KOPT-K1 (cell line): ENCODE measurements around the gene CCDC24.
A peak's percentile ranks its signal among the peaks of the same experiment; 100 is the strongest.

Experiments
- H3K27ac ChIP-seq: fragments of 200-600 bp; sonication (generic); 2 replicates; pipeline ENCODE4 v1.5.1; 2016; ENCODE audit warnings: antibody characterized with exemption, mild to moderate bottlenecking, low read depth, low read length; ENCODE audit not compliant: poor library complexity, severe bottlenecking
- H3K36me3 ChIP-seq: fragments of 200-600 bp; sonication (generic); 2 replicates; pipeline ENCODE4 v1.5.1; 2017; ENCODE audit warnings: antibody characterized with exemption, mild to moderate bottlenecking, low read length, moderate library complexity; ENCODE audit not compliant: insufficient read depth
- H3K9me3 ChIP-seq: fragments of 200-600 bp; sonication (generic); 2 replicates; pipeline ENCODE4 v1.5.1; 2017; ENCODE audit warnings: antibody characterized with exemption, low read length, mild to moderate bottlenecking; ENCODE audit not compliant: insufficient read depth, poor library complexity, severe bottlenecking

CCDC24 gene

GRCh38 chr1:44030605-44031251, 39.3 kb downstream of the CCDC24 start:
- H3K27ac ChIP-seq, result peak overlapping the region; percentile 48
- no peaks in the 10 kb centered on the region for H3K9me3 ChIP-seq
- no peaks in the 10 kb centered on the region for H3K36me3 ChIP-seq

GRCh38 chr1:44031252-44032169, 40.1 kb downstream of the CCDC24 start, which contains the start of gene SLC6A9:
SLC6A9 (minus strand) TSS chr1:44031462; CDS start chr1:44024277, 7,185 bp downstream.
- H3K9me3 ChIP-seq, result no peaks in the 10 kb centered on the region
- H3K36me3 ChIP-seq, result no peaks in the 10 kb centered on the region
- peak within 1 kb of the TSS; percentile 48 for H3K27ac ChIP-seq

- Histone ChIP-seq H3K36me3 (no peaks in the 10 kb centered on the region), H3K27ac (no peak overlapping the region), H3K9me3 (no peaks in the 10 kb centered on the region)
Observed at GRCh38 chr1:44032170-44032790, 40.9 kb downstream of the CCDC24 start.

GRCh38 chr1:44033041-44033575, 41.7 kb downstream of the CCDC24 start:
- Histone ChIP-seq H3K27ac (no peak overlapping the region), H3K36me3 (no peaks in the 10 kb centered on the region), H3K9me3 (no peaks in the 10 kb centered on the region)

- Histone ChIP-seq H3K9me3 (no peaks in the 10 kb centered on the region), H3K36me3 (no peaks in the 10 kb centered on the region), H3K27ac (no peak overlapping the region)
Observed at GRCh38 chr1:44033756-44034155, 42.4 kb downstream of the CCDC24 start.

GRCh38 chr1:44034423-44034822, 43.0 kb downstream of the CCDC24 start:
- H3K36me3 ChIP-seq, result no peaks in the 10 kb centered on the region
- no peak overlapping the region for H3K27ac ChIP-seq
- no peaks in the 10 kb centered on the region for H3K9me3 ChIP-seq

GRCh38 chr1:44034976-44035716, 43.7 kb downstream of the CCDC24 start:
- Histone ChIP-seq H3K9me3 (no peaks in the 10 kb centered on the region), H3K36me3 (no peaks in the 10 kb centered on the region), H3K27ac (no peak overlapping the region)

GRCh38 chr1:44035726-44036408, 44.5 kb downstream of the CCDC24 start:
- no peaks in the 10 kb centered on the region for H3K9me3 ChIP-seq
- no peaks in the 10 kb centered on the region for H3K36me3 ChIP-seq
- no peak overlapping the region for H3K27ac ChIP-seq

GRCh38 chr1:44036409-44037139, 45.2 kb downstream of the CCDC24 start:
- Histone ChIP-seq H3K9me3 (no peaks in the 10 kb centered on the region), H3K36me3 (no peaks in the 10 kb centered on the region), H3K27ac (no peak overlapping the region)

- Histone ChIP-seq H3K27ac (no peak overlapping the region), H3K9me3 (no peaks in the 10 kb centered on the region), H3K36me3 (no peaks in the 10 kb centered on the region)
Observed at GRCh38 chr1:44037154-44037553, 45.8 kb downstream of the CCDC24 start.

GRCh38 chr1:44038876-44039657, 47.7 kb downstream of the CCDC24 start:
- Histone ChIP-seq H3K27ac (no peak overlapping the region), H3K9me3 (no peaks in the 10 kb centered on the region), H3K36me3 (no peaks in the 10 kb centered on the region)

GRCh38 chr1:44040418-44040817, 49.0 kb downstream of the CCDC24 start:
- Histone ChIP-seq H3K27ac (no peak overlapping the region), H3K36me3 (no peaks in the 10 kb centered on the region), H3K9me3 (no peaks in the 10 kb centered on the region)

- no peak overlapping the region for H3K27ac ChIP-seq
- H3K36me3 ChIP-seq, result no peaks in the 10 kb centered on the region
Observed at GRCh38 chr1:44040846-44041245, 49.4 kb downstream of the CCDC24 start.

More at GRCh38 chr1:44040846-44041245, 49.4 kb downstream of the CCDC24 start:
- H3K9me3 ChIP-seq, result no peaks in the 10 kb centered on the region
